Common myeloid progenitor, CD34-positive (primary cell): ENCODE results near the gene EPS8.
A peak's percentile ranks its signal among the peaks of the same experiment; 100 is the strongest.

Experiments used
- CTCF ChIA-PET: fragments of 350-600 bp; sonication (Branson Sonifier 250); formaldehyde crosslinking; loops from one replicate; lab custom pipeline; 2021; ENCODE audit warnings: antibody characterized with exemption; lab: Charles Lee
- POLR2A ChIA-PET: fragments of 350-600 bp; sonication (Branson Sonifier 250); formaldehyde crosslinking; loops from one replicate; lab custom pipeline; 2021; ENCODE audit warnings: antibody characterized with exemption; lab: Charles Lee
- DNase-seq, 3 donors: peaks; one replicate each; pipeline versions ENCODE4 v3.0.0 to v3.0.0-alpha.2; 2013
- H3K27ac ChIP-seq, 2 experiments: 1 replicate in 1 of 2; 2 replicates in 1 of 2; pipeline ENCODE4 v1.7.0; 2013; ENCODE audit warnings: inconsistent platforms in 2 of 2, low read length in 2 of 2, mild to moderate bottlenecking in 2 of 2, low read depth in 1 of 2, moderate library complexity in 1 of 2; ENCODE audit not compliant: severe bottlenecking in 2 of 2, insufficient read depth in 1 of 2, poor library complexity in 1 of 2
- H3K27me3 ChIP-seq, 5 experiments: replicated peaks in 2 of 5; 1 replicate in 3 of 5; 2 replicates in 2 of 5; pipeline versions ENCODE4 v1.6.1 to v1.7.0; 2013; ENCODE audit warnings: low read length in 4 of 5, mild to moderate bottlenecking in 2 of 5, moderate library complexity in 2 of 5, inconsistent platforms in 1 of 5; ENCODE audit not compliant: insufficient read depth in 5 of 5, control insufficient read depth in 4 of 5
- H3K36me3 ChIP-seq, 4 experiments: 1 replicate in 2 of 4; 2 replicates in 2 of 4; pipeline versions ENCODE4 v1.6.1 to v1.7.0; 2013; ENCODE audit warnings: low read length in 3 of 4, control low read depth in 1 of 4, mild to moderate bottlenecking in 1 of 4; ENCODE audit not compliant: control insufficient read depth in 4 of 4, insufficient read depth in 4 of 4
- H3K4me1 ChIP-seq, 4 experiments: 1 replicate in 3 of 4; 2 replicates in 1 of 4; pipeline versions ENCODE4 v1.6.1 to v1.7.1; 2013; ENCODE audit warnings: low read length in 3 of 4, mild to moderate bottlenecking in 3 of 4, control low read depth in 1 of 4, inconsistent platforms in 1 of 4, moderate library complexity in 1 of 4; ENCODE audit not compliant: control insufficient read depth in 4 of 4, insufficient read depth in 4 of 4; ENCODE audit errors: control extremely low read depth in 1 of 4
- H3K4me3 ChIP-seq, 7 experiments: 1 replicate in 4 of 7; 2 replicates in 3 of 7; pipeline versions ENCODE4 v1.5.1 to v1.7.0; 2013; ENCODE audit warnings: mild to moderate bottlenecking in 7 of 7, low read length in 6 of 7, moderate library complexity in 6 of 7, inconsistent platforms in 2 of 7, low read depth in 2 of 7, control low read depth in 1 of 7; ENCODE audit not compliant: insufficient read depth in 4 of 7, control insufficient read depth in 1 of 7; ENCODE audit errors: extremely low read depth in 1 of 7
- H3K9me3 ChIP-seq, 5 experiments: 1 replicate in 4 of 5; 2 replicates in 1 of 5; pipeline versions ENCODE4 v1.6.1 to v1.7.1; 2013; ENCODE audit warnings: low read length in 4 of 5, mild to moderate bottlenecking in 2 of 5, inconsistent platforms in 1 of 5, low read depth in 1 of 5, moderate library complexity in 1 of 5; ENCODE audit not compliant: control insufficient read depth in 4 of 5, insufficient read depth in 2 of 5; ENCODE audit errors: control extremely low read depth in 1 of 5
- WGBS: methylation state at CpG from one replicate; pipeline ENCODE4 v1.1.5; 2013; ENCODE audit not compliant: insufficient coverage; 5-methylcytosine and 5-hydroxymethylcytosine counted together

Gene EPS8

GRCh38 chr12:15601210-15601800 is 187.9 kb downstream of the EPS8 start:
- Histone ChIP-seq H3K27ac (no peak overlapping the region), H3K4me3 (no peak overlapping the region), H3K36me3 (no peaks in the 10 kb centered on the region), H3K27me3 (no peaks in the 10 kb centered on the region), H3K9me3 (no peaks in the 10 kb centered on the region), H3K4me1 (peaks cover 0 to 4% (median 1%) of the 10 kb centered on the region in 4 experiments)
- DNase-seq: no peak
- CTCF ChIA-PET: no interaction called here
- no CpG with 5 or more reads among the region's 1 CpG for WGBS
- POLR2A ChIA-PET: no interaction called here

DNA sequence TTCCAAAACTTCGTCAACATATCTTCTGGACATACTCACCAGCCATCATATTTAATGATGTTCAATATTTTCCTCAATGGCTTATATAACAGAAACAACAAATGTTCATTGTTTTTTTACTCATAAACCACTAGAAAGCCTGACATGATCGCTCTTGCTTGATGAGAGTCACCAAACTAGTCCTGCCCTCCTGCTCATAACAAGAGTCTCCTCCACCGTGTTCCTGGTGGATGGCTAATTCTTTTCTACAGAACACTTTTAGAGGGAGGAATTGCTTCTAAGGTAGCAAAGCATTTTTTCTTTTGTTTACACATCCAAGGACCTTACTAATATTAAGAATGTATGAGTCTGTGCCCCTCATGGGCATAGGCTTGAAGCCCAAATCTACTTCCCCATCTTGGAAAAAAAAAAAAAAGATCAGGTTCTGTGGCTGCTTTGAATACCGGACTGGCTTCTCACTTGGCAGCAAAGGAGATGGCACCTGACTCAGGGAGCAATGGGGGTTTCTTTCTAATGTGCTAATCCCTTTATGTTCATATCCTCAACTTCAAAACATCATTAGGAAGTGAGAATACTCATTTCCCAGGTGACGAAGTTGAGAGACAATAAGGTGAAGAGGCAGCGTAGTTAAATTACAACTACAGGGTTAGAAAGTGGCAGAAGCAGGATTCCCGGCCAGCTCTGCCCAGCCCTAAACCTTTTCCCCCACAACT is 188.8 kb downstream of the EPS8 start:
- H3K4me1 ChIP-seq: peaks cover 0 to 4% (median 0%) of the 10 kb centered on the region in 4 experiments
- POLR2A ChIA-PET: no interaction called here
- DNase-seq: no peak
- no peaks in the 10 kb centered on the region for H3K36me3 ChIP-seq
- CTCF ChIA-PET: no interaction called here
- WGBS: 97% methylated on average over 4 of the region's 7 CpGs
- H3K27me3 ChIP-seq: no peaks in the 10 kb centered on the region
- H3K9me3 ChIP-seq: no peaks in the 10 kb centered on the region
- no peak overlapping the region for H3K27ac ChIP-seq
- H3K4me3 ChIP-seq: no peak overlapping the region

DNA sequence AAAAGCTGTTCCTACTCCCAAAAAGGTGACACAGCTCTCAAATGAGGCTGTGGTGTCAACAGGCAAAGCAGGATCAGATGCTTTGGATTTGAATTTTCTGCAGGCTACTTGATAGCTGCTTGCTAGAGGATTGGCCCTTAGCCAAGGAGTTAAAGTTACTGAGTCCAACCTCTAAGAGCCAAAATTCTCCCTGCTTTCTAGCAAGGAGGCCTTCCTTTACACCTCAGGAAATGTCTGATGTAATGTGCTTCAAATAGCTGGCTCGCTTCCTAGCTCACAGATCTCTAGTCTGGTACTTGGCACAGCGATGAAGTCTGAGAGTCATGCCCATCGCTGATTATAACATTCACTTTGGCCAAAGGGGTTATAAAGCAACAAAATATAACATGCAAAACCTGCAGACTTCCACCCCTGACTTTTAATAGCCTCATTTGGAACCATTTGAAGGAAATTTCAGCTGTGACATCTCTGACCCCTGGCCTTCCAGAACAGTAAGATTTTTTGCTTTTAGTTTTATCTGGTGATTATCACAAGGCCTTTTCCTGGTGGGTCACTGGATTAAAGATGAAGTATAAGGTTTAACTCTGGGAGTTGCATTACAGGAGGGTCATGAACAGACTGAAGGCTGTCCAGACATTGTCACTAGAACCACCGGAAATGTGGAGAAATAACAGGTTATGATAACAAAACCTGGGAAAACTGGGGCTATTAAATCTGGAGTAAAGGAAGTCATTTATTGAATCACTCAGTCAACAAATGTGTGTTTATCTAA is 189.7 kb downstream of the EPS8 start:
- Histone ChIP-seq H3K27me3 (no peaks in the 10 kb centered on the region), H3K27ac (no peak overlapping the region), H3K36me3 (no peaks in the 10 kb centered on the region), H3K4me1 (peaks cover 0 to 4% (median 0%) of the 10 kb centered on the region in 4 experiments), H3K4me3 (no peak overlapping the region), H3K9me3 (no peaks in the 10 kb centered on the region)
- WGBS: 44% methylated on average over 4 of the region's 4 CpGs
- peak in 1 of 3 donors; percentile 19 for DNase-seq
- ChIA-PET CTCF (no interaction called here), POLR2A (no interaction called here)

DNA sequence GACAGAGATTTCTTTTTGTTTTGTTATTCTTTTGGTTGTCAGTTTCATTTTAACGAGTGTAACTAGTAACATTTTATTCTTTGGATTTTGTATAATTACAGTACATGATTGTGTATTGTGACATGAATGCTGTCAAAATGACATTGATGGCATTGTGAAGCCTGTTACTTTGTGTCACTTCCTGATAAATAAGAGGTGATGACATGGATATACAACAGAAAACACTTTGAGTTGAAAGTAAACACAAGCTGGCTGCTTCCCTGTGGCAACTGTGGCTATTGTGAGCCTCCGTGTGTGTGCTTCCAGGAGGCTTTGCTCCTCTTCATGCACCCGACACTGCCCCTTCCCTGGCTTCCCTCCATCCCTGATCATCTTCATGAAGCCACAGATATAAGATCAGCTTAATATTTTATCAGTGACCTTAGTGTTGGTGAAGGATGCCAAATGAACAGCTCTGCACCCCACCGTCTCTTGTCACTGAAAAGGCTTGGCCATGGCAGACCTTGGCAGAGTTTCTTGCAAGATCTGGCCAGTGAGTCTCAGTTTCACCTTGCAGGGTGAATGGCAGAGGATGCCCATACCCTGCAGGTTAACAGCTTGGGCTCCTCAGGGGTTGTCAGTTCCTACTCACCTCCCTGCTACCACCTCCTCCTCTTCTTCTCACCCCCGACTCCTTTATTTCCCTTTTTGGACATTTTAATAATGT is 191.9 kb downstream of the EPS8 start:
- no peak for DNase-seq
- ChIA-PET CTCF (interaction anchor here (0.7 kb wide), 2 partner anchors 9 to 251 kb away, joined by 3 read pairs; no protein-coding TSS in a partner anchor), POLR2A (interaction anchor here (0.6 kb wide), 1 partner anchor 21 kb away, joined by 3 read pairs; no protein-coding TSS in a partner anchor)
- WGBS: 100% methylated on average over 2 of the region's 5 CpGs
- H3K27me3 ChIP-seq: no peaks in the 10 kb centered on the region
- H3K9me3 ChIP-seq: no peaks in the 10 kb centered on the region
- peaks cover 0 to 4% (median 0%) of the 10 kb centered on the region in 4 experiments for H3K4me1 ChIP-seq
- no peak overlapping the region for H3K27ac ChIP-seq
- no peaks in the 10 kb centered on the region for H3K36me3 ChIP-seq
- no peak overlapping the region for H3K4me3 ChIP-seq

DNA sequence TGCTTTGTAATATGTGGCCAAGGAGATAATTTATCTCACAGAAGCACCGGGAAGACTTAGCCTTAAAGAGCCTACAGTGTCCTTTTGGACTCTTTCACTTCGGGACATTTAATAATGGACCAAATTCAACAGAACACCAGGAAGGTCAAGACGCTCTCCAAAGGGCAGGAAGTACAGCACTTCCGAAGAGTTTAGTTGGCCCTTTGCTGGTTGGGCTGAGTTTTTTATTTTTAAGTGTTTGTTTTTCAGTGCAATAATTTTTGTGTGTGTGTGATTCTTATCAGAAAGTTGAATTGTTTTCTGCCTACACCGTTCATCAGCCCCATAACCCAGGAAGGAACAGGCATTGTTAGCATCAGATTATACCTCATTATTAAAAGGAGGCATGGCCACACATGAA is 193.0 kb downstream of the EPS8 start:
- H3K27me3 ChIP-seq: no peaks in the 10 kb centered on the region
- no peaks in the 10 kb centered on the region for H3K36me3 ChIP-seq
- ChIA-PET POLR2A (no interaction called here), CTCF (no interaction called here)
- WGBS: 100% methylated on average over 1 of the region's 5 CpGs
- peaks cover 0 to 4% (median 0%) of the 10 kb centered on the region in 4 experiments for H3K4me1 ChIP-seq
- DNase-seq: no peak
- no peak overlapping the region for H3K4me3 ChIP-seq
- H3K27ac ChIP-seq: no peak overlapping the region
- no peaks in the 10 kb centered on the region for H3K9me3 ChIP-seq

DNA sequence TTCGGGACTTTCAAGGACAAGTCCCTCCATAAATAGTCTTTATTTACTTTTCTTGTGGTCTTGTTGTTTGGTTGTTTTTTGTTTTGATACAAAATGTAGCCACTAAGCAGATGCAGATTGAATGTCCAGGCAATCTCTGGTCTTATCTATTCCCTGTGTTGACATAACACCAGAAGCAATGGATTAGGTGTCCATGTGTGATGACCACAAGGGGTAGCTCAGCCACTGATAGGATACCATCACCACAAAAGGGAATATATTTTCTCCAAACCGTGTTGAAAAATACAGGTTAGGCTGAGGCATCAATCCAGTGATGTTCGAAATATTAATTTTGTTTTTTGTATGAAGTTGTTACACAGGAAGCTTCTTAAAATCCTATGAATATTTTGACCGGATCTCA is 196.3 kb downstream of the EPS8 start:
- no peak for DNase-seq
- POLR2A ChIA-PET: no interaction called here
- peaks cover 0 to 6% (median 4%) of the 10 kb centered on the region in 4 experiments for H3K4me1 ChIP-seq
- no peaks in the 10 kb centered on the region for H3K9me3 ChIP-seq
- peaks cover 0 to 3% (median 0%) of the 10 kb centered on the region in 5 experiments for H3K27me3 ChIP-seq
- no peak overlapping the region for H3K4me3 ChIP-seq
- H3K27ac ChIP-seq: no peak overlapping the region
- CTCF ChIA-PET: interaction anchor here (6.5 kb wide), 1 partner anchor 262 kb away, joined by 109 read pairs; no protein-coding TSS in a partner anchor
- WGBS: 100% methylated on average over 1 of the region's 4 CpGs
- no peaks in the 10 kb centered on the region for H3K36me3 ChIP-seq
